Measurements from ENCODE around the gene ACTL6B. TPM values are rescaled to one million over a fixed set of nuclear protein-coding genes. Genes with fewer than 3 reads are reported as not detected.

The ACTL6B gene
- total and polyA plus RNA-seq, 9 of the 15 experiments (the other 6 are each of a cell fraction or from before 2014, with no cell fraction given): not detected

- TF ChIP-seq RNF219 (CRISPR knock-in tag; IDR thresholded peaks at IDR 0.05) (no peak), ZNF75A (CRISPR knock-in tag; IDR thresholded peaks at IDR 0.05) (no peak), RBM39 (optimal IDR thresholded peaks at IDR 0.05; ENCODE audit: low read depth, low read length) (no peak), HNRNPLL (IDR thresholded peaks at IDR 0.05; ENCODE audit: low read depth, low read length, poor library complexity, severe bottlenecking) (peak; percentile 47), ETV1 (tag; conservative IDR thresholded peaks at IDR 0.05; ENCODE audit: low read depth) (0 out of 2 replicates have a peak, but pooled peaks have one; percentile 48), ZFPM2 (CRISPR knock-in tag; IDR thresholded peaks at IDR 0.05) (no peak), KLF13 (tag; IDR thresholded peaks at IDR 0.05; ENCODE audit: borderline replicate concordance, low read depth) (peak; percentile 83), SNIP1 (IDR thresholded peaks at IDR 0.05; ENCODE audit: low read depth) (no peak), NFYB (IDR thresholded peaks at IDR 0.05; ENCODE audit: extremely low read depth, insufficient read length) (no peak), ZNF146 (CRISPR knock-in tag; IDR thresholded peaks at IDR 0.05; ENCODE audit: unreplicated experiment) (no peak), RBM17 (IDR thresholded peaks at IDR 0.05; ENCODE audit: borderline replicate concordance, low read depth, low read length) (no peak), ZNF263 (CRISPR knock-in tag; IDR thresholded peaks at IDR 0.05; ENCODE audit: borderline replicate concordance) (peak; percentile 92), RUNX1 (IDR thresholded peaks at IDR 0.05; ENCODE audit: low read depth) (no peak), SREBF1 (IDR thresholded peaks at IDR 0.05; ENCODE audit: borderline replicate concordance, low read depth, low read length) (no peak), ZNF57 (CRISPR knock-in tag; IDR thresholded peaks at IDR 0.05) (no peak), OTX1 (CRISPR knock-in tag; IDR thresholded peaks at IDR 0.05) (no peak), KHSRP (IDR thresholded peaks at IDR 0.05) (no peak), ZNF696 (CRISPR knock-in tag; conservative IDR thresholded peaks at IDR 0.05) (no peak), ZNF133 (CRISPR knock-in tag; IDR thresholded peaks at IDR 0.05) (no peak), LARP7 (IDR thresholded peaks at IDR 0.05) (no peak)
- TF ChIP-seq, protein P1, sequence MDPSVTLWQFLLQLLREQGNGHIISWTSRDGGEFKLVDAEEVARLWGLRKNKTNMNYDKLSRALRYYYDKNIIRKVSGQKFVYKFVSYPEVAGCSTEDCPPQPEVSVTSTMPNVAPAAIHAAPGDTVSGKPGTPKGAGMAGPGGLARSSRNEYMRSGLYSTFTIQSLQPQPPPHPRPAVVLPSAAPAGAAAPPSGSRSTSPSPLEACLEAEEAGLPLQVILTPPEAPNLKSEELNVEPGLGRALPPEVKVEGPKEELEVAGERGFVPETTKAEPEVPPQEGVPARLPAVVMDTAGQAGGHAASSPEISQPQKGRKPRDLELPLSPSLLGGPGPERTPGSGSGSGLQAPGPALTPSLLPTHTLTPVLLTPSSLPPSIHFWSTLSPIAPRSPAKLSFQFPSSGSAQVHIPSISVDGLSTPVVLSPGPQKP (CRISPR knock-in tag; IDR thresholded peaks at IDR 0.05): no peak
These were observed 51.9 kb downstream of the ACTL6B start (continued) for GRCh38 chr7:100604028-100604975.

All from K562 (cell line).